ENCODE results near the gene SLC6A5. TPM values are rescaled to one million over a fixed set of nuclear protein-coding genes. Genes with fewer than 3 reads are reported as not detected.

SLC6A5 gene
- total and polyA plus RNA-seq, 4 donors: not detected

DNA sequence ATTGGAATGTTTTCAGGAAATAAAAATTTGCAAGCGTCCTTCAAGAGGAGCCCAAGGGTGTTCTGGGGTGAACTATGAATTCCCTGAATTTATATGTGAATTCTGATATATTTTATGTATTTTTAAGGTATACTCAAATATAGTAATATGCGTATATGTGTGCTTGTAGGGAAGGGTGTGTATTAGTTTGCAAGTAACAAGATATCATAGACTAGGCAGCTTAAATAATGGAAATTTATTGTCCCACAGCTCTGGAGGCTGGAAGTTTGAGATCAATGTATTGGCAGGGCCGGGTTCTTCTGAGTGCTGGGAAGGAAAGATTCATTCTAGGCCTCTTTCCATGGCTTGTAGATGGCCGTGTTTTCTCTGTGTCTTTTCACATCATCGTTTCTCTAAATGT lies 16.2 kb upstream of the SLC6A5 start:
- H3K9me3 ChIP-seq (ENCODE audit: control insufficient read depth in 4 of 4, insufficient read depth in 3 of 4, low read length in 3 of 4): peaks cover 0 to 2% (median 0%) of the 10 kb centered on the region in 4 donors
- H3K27me3 ChIP-seq (ENCODE audit: control insufficient read depth in 3 of 3, insufficient read depth in 3 of 3, low read length in 2 of 3): no peaks in the 10 kb centered on the region
- no peaks in the 10 kb centered on the region for H3K4me1 ChIP-seq (ENCODE audit: control insufficient read depth in 5 of 5, insufficient read depth in 5 of 5, low read length in 5 of 5)
- H3K9ac ChIP-seq (ENCODE audit: insufficient read depth in 1 of 2, low read length in 2 of 2): no peak overlapping the region
- H3K36me3 ChIP-seq (ENCODE audit: control insufficient read depth in 4 of 4, insufficient read depth in 4 of 4, low read length in 4 of 4): no peaks in the 10 kb centered on the region
- H3K27ac ChIP-seq (ENCODE audit: low read depth in 1 of 2, low read length in 1 of 2): no peak overlapping the region
- no peak overlapping the region for H3K4me3 ChIP-seq
- ATAC-seq (ENCODE audit: insufficient read depth, low FRiP score) (no peak), DNase-seq (no peak)
- TF ChIP-seq, protein P1, sequence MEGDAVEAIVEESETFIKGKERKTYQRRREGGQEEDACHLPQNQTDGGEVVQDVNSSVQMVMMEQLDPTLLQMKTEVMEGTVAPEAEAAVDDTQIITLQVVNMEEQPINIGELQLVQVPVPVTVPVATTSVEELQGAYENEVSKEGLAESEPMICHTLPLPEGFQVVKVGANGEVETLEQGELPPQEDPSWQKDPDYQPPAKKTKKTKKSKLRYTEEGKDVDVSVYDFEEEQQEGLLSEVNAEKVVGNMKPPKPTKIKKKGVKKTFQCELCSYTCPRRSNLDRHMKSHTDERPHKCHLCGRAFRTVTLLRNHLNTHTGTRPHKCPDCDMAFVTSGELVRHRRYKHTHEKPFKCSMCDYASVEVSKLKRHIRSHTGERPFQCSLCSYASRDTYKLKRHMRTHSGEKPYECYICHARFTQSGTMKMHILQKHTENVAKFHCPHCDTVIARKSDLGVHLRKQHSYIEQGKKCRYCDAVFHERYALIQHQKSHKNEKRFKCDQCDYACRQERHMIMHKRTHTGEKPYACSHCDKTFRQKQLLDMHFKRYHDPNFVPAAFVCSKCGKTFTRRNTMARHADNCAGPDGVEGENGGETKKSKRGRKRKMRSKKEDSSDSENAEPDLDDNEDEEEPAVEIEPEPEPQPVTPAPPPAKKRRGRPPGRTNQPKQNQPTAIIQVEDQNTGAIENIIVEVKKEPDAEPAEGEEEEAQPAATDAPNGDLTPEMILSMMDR (IDR thresholded peaks at IDR 0.05; ENCODE audit: control extremely low read depth, extremely low read depth): no peak
- WGBS, 2 donors: 68 to 74% methylated on average over 5 of the region's 5 CpGs

DNA sequence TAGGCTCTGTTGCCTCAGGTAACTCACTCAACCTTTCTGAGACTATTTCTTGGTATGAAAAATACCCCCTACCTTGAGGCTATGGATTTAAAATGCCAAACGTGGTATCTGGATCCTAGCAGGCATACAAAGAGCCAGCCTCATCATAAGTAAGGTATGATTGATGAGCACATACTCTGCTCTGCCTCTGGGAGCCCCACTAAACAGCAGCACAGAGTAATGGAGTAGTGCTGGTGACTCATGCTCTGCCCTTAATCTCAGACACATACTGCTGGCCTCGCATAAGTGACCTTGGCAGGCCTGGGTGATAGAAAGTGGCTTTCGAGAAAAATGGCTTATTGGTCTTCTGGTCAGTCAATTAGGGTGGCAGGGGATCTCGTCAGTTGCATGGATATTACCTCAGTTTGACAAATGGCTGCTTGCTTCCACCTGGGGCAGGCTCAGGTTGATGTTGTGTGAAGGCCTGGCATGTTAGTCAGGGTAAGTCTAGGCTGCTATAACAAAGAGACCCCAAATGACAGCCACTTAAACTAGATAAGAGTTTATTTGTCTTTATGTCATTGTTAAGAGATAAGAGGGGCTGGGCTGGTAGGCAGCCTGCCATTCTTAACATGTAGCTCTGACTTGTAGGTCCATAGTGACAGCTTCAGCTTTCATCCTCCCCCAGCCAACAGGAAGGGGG lies 15.2 kb upstream of the SLC6A5 start:
- no peak overlapping the region for H3K27ac ChIP-seq (ENCODE audit: low read depth in 1 of 2, low read length in 1 of 2)
- TF ChIP-seq, protein P1 (IDR thresholded peaks at IDR 0.05; ENCODE audit: control extremely low read depth, extremely low read depth): no peak
- H3K9me3 ChIP-seq (ENCODE audit: control insufficient read depth in 4 of 4, insufficient read depth in 3 of 4, low read length in 3 of 4): peaks cover 0 to 2% (median 0%) of the 10 kb centered on the region in 4 donors
- no peak for DNase-seq
- no peaks in the 10 kb centered on the region for H3K27me3 ChIP-seq (ENCODE audit: control insufficient read depth in 3 of 3, insufficient read depth in 3 of 3, low read length in 2 of 3)
- H3K36me3 ChIP-seq (ENCODE audit: control insufficient read depth in 4 of 4, insufficient read depth in 4 of 4, low read length in 4 of 4): no peaks in the 10 kb centered on the region
- no peak overlapping the region for H3K9ac ChIP-seq (ENCODE audit: insufficient read depth in 1 of 2, low read length in 2 of 2)
- no peak for ATAC-seq (ENCODE audit: insufficient read depth, low FRiP score)
- 74 to 81% methylated on average over 4 of the region's 4 CpGs for WGBS, 2 donors
- no peaks in the 10 kb centered on the region for H3K4me1 ChIP-seq (ENCODE audit: control insufficient read depth in 5 of 5, insufficient read depth in 5 of 5, low read length in 5 of 5)
- no peak overlapping the region for H3K4me3 ChIP-seq

DNA sequence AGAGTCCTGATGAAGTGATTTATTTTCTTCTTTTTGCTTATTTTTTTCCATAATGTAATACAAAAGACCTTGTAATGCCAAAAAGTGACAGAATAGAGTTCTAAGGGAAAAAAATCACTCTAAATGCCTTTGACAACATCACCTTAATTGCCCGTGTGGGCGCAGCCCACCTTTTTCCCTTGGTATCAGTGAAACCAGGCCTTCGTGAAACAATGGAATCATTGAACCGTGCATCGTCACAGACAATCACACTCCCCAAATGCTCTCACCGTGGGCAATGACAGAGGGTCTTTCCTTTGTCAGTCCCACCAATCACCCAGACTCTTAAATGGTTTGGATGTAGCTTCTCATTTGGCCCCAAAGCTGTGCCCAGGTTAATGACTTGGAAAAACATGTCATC lies 9.6 kb upstream of the SLC6A5 start:
- no peak for ATAC-seq (ENCODE audit: insufficient read depth, low FRiP score)
- TF ChIP-seq, protein P1 (IDR thresholded peaks at IDR 0.05; ENCODE audit: control extremely low read depth, extremely low read depth): no peak
- Histone ChIP-seq H3K4me3 (no peak overlapping the region), H3K36me3 (ENCODE audit: control insufficient read depth in 4 of 4, insufficient read depth in 4 of 4, low read length in 4 of 4) (no peaks in the 10 kb centered on the region), H3K9ac (ENCODE audit: insufficient read depth in 1 of 2, low read length in 2 of 2) (no peak overlapping the region), H3K27ac (ENCODE audit: low read depth in 1 of 2, low read length in 1 of 2) (no peak overlapping the region), H3K4me1 (ENCODE audit: control insufficient read depth in 5 of 5, insufficient read depth in 5 of 5, low read length in 5 of 5) (no peaks in the 10 kb centered on the region), H3K27me3 (ENCODE audit: control insufficient read depth in 3 of 3, insufficient read depth in 3 of 3, low read length in 2 of 3) (peaks cover 0 to 14% (median 9%) of the 10 kb centered on the region in 3 donors), H3K9me3 (ENCODE audit: control insufficient read depth in 4 of 4, insufficient read depth in 3 of 4, low read length in 3 of 4) (no peaks in the 10 kb centered on the region)
- no peak for DNase-seq
- WGBS, 2 donors: 67 to 71% methylated on average over 6 of the region's 6 CpGs

DNA sequence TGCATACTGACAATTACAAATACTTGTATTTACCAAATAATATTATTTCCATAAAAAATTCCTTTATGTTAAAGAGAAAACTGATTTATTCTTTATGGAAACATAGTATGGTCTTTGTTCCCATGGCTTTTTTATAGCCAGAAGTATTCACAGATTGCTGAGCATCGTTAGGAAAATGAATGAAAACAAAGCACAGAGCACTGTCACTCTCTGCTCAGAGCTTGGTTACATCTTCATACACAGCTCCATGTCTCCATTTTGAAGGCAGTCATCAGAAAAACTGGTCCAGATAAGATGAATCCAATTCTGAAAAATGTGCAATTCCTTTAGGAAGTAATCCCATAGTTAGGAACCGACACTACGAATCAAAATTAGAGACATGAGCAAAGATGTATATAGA lies 9.0 kb upstream of the SLC6A5 start:
- peaks cover 0 to 19% (median 11%) of the 10 kb centered on the region in 3 donors for H3K27me3 ChIP-seq (ENCODE audit: control insufficient read depth in 3 of 3, insufficient read depth in 3 of 3, low read length in 2 of 3)
- ATAC-seq (ENCODE audit: insufficient read depth, low FRiP score) (no peak), DNase-seq (no peak)
- H3K27ac ChIP-seq (ENCODE audit: low read depth in 1 of 2, low read length in 1 of 2): no peak overlapping the region
- TF ChIP-seq, protein P1 (IDR thresholded peaks at IDR 0.05; ENCODE audit: control extremely low read depth, extremely low read depth): no peak
- H3K4me1 ChIP-seq (ENCODE audit: control insufficient read depth in 5 of 5, insufficient read depth in 5 of 5, low read length in 5 of 5): no peaks in the 10 kb centered on the region
- no peak overlapping the region for H3K4me3 ChIP-seq
- no peaks in the 10 kb centered on the region for H3K9me3 ChIP-seq (ENCODE audit: control insufficient read depth in 4 of 4, insufficient read depth in 3 of 4, low read length in 3 of 4)
- no peak overlapping the region for H3K9ac ChIP-seq (ENCODE audit: insufficient read depth in 1 of 2, low read length in 2 of 2)
- WGBS, 2 donors: 85 to 92% methylated on average over 3 of the region's 3 CpGs
- H3K36me3 ChIP-seq (ENCODE audit: control insufficient read depth in 4 of 4, insufficient read depth in 4 of 4, low read length in 4 of 4): no peaks in the 10 kb centered on the region
